SK-N-SH (cell line): ENCODE measurements around the gene CNNM3.

ENCODE experiments used
- CTCF ChIP-seq: fragments of 200-600 bp; sonication (generic); IDR thresholded peaks from 2 replicates; pipeline ENCODE4 v1.6.1; 2017; ENCODE audit warnings: antibody characterized with exemption, mild to moderate bottlenecking, moderate library complexity
- EP300 ChIP-seq, 2 experiments: IDR thresholded peaks; 2 replicates each; pipeline versions ENCODE4 v1.4.0 to v1.6.1; 2012; ENCODE audit warnings: borderline replicate concordance in 1 of 2, low read depth in 1 of 2, low read length in 1 of 2
- EZH2phosphoT487 ChIP-seq: fragments of 200-600 bp; sonication (generic); IDR thresholded peaks from 2 replicates; pipeline ENCODE4 v1.6.1; 2017; ENCODE audit warnings: low read depth, mixed run types, mild to moderate bottlenecking, antibody characterized with exemption, moderate library complexity, borderline replicate concordance
- FOSL2 ChIP-seq: IDR thresholded peaks from 2 replicates; pipeline ENCODE4 v1.4.0; 2012; ENCODE audit warnings: low read depth, mild to moderate bottlenecking, moderate library complexity, borderline replicate concordance
- JUND ChIP-seq: IDR thresholded peaks from 2 replicates; pipeline ENCODE4 v1.4.0; 2012
- POLR2AphosphoS5 ChIP-seq: IDR thresholded peaks from 2 replicates; pipeline ENCODE4 v1.6.1; 2012; ENCODE audit warnings: low read depth, low read length
- RAD21 ChIP-seq: IDR thresholded peaks from 2 replicates; pipeline ENCODE4 v1.6.1; 2012; ENCODE audit warnings: mild to moderate bottlenecking, low read length
- TAF1 ChIP-seq: IDR thresholded peaks from 2 replicates; pipeline ENCODE4 v1.6.1; 2012; ENCODE audit warnings: low read depth, mild to moderate bottlenecking, low read length, moderate library complexity, borderline replicate concordance

- TF ChIP-seq RAD21 (no peak), POLR2AphosphoS5 (no peak), CTCF (no peak), JUND (no peak), EP300 (IDR thresholded peaks at IDR 0.05; ENCODE audit: borderline replicate concordance in 1 of 2, low read depth in 1 of 2, low read length in 1 of 2) (no peak), FOSL2 (no peak), TAF1 (no peak), EZH2phosphoT487 (no peak)
Measured at GRCh38 chr2:96848264-96848663, 32.2 kb downstream of the CNNM3 start.
